SK-N-DZ (cell line): ENCODE results near the gene LRRC75A. TPM values are rescaled to one million over a fixed set of nuclear protein-coding genes. Genes with fewer than 3 reads are reported as not detected.
"Not testable (repeated sequence)": the region's sequence is repeated elsewhere in the genome, so short reads cannot be mapped to it uniquely, and the experiment has no call there.

Experiments
- DNase-seq: peaks from one replicate; pipeline ENCODE4 v3.0.0-alpha.2; 2015; ENCODE audit warnings: low spot score
- polyA plus RNA-seq, 2 experiments: library from polyadenylated mRNA; depleted of rRNA; stranded (reverse); fragments of >200 nt; gene quantifications; 2 replicates each; pipeline ENCODE4 v1.2.3, GENCODE V29; 2014

Gene LRRC75A
- 1.5 and 2.3 TPM in 2 replicates for polyA plus RNA-seq (2014; cell fraction: cytosol; rRNA removed)
- polyA plus RNA-seq (2014; cell fraction: nucleus; rRNA removed) = 1.9 and 3.0 TPM in 2 replicates

GRCh38 chr17:16491703-16492612 lies at the start of gene LRRC75A:
TSS of gene LRRC75A (minus strand) at chr17:16492193. CDS start at chr17:16491990, 203 bp downstream.
- DNase-seq = peak; percentile 64

GRCh38 chr17:16537130-16537458 lies 45.1 kb upstream of the LRRC75A start:
- no peak for DNase-seq

DNA sequence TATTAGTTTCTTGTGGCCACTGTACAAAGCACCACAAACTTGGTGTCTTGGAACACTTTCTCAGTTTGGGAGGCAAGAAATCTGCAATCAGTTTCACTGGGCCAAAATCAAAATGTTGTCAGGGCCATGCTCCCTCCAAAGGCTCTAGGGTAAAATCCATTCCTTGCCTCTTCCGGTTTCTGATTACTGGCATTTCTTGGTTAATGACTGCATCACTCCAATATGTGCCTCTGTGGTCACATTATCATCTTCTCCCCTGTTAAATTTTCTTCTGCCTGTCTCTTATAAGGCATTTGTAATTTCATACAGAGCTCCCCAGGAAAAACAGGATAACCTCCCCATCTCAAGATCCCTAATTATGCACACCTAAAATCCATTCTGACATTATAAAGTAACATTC lies 42.2 kb upstream of the LRRC75A start:
- DNase-seq = no peak

- no peak for DNase-seq
Observed at GRCh38 chr17:16529906-16530305, 37.9 kb upstream of the LRRC75A start.

GRCh38 chr17:16527298-16527697 lies 35.3 kb upstream of the LRRC75A start:
- no peak for DNase-seq

DNA sequence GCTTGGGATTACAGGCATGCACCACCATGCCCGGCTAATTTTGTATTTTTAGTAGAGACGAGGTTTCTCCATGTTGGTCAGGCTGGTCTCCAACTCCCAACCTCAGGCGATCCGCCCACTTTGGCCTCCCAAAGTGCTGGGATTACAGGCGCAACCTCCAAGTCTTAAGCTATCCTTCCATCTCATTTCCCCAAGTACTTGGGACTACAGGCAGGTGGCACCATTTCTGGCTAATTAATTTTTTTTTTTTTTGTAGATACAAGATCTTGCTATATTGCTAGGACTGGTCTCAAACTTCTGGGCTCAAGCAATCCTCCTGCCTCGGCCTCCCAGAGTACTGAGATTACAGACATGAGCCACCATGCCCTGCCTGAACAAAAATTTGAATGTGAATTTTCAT lies 33.6 kb upstream of the LRRC75A start:
- not testable (repeated sequence) for DNase-seq

- peak; percentile 82 for DNase-seq
Observed at GRCh38 chr17:16521070-16521727, 29.2 kb upstream of the LRRC75A start.

GRCh38 chr17:16519021-16519420 lies 27.0 kb upstream of the LRRC75A start:
- no peak for DNase-seq

DNA sequence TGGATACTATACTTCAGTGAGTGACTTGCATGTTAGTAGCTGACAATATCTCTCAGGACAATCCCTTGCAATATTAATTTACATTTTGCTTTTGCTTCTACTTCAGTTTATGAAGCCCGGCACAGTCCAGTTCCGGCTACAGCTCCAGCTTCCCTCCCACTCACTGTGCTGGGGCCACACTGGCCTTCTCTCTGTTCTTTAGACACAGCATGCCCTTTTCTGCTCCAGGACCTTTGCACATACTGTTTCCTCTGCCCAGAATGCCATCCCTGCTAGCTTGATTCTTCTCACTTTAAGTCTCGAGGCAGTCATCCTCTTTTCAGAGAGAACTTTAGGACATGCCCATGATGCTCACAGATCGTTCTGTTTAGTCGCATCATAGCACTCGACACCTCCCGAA lies 25.5 kb upstream of the LRRC75A start:
- DNase-seq = no peak

DNA sequence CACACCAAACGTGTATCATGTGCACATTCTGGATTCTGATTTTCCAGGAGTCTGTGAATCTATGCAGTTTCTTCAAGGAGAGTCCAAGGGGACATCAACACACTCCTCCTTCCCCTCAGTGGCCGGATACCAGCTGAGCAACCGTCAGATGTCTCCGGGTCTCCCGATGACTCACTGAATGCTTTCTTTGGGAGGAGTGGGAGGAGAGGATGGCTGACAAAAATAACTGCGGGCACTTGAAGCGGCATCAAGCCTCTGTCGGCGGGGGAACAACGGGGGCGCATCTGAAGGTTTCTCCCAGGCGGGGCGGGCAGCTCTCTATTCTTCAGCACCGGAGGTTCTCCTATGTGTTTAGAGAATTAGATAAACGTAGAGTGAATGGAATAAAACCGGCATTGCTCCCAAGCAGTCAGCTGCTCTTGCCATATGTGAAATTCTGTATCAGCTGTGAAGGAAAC lies 24.6 kb upstream of the LRRC75A start:
- no peak for DNase-seq

DNA sequence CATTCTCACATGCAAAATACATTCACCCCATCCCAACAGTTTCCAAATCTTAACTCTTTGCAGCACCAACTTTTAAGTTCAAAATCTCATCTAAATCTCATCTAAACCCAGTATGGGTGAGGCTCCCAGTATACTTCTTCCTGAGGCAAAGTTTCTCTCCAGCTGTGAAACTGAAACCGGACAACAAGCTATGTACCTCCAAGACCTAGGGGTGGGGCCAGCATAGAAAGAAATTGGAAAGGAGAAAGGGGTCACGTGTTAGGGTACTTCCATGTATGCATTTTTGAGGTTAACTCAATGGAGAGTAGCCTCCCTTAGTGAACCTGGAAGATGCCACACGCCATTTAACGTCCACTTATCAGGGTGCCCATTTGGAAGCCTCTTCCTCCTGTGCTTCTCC lies 23.9 kb upstream of the LRRC75A start:
- DNase-seq = no peak

DNA sequence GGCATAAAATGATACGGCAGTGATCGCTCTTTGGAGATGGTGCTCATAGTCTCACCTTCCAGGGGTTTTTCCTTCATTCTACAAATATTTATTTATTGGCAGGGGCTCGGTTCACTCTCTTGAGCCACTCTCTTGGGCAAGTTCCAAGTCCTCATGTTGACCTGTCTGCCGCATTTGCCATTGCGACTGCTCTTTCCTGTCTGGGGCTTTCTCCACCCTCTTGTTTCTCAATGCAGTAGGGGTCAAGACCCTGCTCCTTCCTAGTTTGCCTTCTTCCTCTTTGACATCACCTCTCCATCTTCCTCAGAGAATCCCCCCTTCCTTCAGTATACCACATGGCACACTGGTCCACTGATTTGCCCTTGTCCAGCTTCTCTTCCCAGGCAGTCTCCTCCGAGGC lies 21.9 kb upstream of the LRRC75A start:
- DNase-seq = no peak

DNA sequence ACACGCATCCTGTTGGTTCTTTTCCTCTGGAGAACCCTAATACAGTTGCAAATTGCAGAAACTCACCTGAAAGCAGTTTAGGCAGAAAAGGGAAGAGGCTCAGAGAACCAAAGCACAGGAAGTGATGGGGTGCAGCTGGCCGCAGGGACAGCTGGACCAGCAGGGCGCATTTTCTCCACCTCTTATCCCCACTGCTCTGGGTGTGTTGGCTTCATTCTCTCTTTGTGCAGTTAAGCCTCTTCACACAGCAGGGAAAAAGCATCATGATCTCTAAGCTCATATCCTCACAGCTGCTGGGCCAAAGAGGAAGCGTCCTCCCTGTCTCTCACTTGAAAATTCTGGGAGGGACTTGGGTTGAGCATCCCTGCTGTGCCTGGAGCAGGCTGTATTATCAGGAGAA lies 20.0 kb upstream of the LRRC75A start:
- DNase-seq = no peak

- DNase-seq = no peak
Observed at GRCh38 chr17:16511593-16511992, 19.6 kb upstream of the LRRC75A start.

DNA sequence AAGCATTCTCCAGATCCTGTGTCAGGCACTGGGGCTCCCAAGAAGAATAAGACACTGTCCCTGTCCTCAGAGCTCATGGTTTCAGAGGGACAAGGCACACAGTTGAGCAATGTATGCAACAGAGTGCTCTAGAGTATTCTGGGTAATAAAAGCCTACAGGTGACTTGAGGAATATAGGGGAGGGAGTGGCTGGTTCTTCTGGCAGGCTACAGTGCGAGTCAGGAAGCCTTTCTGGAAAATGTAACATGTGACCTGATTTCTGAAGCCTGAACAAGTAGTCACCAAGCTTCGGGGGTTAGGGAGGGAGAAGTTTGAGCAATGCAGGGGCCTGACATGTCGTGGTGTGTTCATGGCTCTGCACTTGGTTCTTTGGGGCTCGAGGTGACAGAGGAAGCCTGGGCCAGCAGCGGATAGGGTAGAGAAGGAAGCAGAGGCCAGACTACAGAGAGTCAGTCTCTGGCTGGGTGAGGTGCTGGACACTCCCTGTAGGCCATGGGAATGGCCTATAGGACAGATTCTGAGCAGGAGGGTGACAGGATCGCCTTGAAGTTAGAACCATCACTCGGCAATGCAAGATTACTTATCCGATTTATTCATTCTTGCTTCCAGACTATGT lies 16.0 kb upstream of the LRRC75A start:
- no peak for DNase-seq

DNA sequence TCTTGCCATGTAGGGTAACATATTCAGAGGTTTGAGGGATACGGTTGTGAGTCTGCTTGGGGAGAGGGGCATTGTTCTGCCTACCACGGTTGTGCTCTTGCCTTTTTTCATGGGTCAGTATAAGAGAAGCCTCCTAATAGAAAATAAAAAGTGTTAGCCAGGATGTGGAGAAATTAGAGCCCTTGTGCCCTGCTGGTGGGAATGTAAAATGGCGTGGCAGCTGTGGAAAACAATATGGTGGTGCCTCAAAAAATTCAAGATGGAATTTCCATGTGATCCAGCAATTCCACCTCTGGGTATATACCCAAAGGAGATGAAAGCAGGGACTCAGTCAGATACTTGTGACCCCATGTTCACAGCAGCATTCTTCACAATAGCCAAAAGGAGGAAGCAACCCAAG lies 14.2 kb upstream of the LRRC75A start:
- DNase-seq = no peak

DNA sequence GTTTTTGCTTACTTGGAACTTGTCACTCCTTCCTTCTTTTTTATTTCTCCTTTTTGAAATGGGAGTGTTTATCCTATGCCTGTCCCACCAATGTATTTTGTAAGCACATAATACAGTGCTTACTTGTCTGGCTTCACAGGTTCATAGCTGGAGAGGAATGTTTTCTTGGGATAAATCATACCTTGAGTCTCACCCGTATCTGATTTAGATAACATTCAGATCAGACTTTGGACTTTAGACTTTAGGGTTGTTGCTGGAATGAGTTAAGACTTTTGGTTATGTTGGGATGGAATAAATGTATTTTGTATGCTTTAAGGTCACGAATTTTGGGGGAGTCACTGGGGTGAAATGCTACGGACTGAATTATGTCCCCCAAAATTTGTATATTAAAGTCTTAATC lies 13.0 kb upstream of the LRRC75A start:
- no peak for DNase-seq

DNA sequence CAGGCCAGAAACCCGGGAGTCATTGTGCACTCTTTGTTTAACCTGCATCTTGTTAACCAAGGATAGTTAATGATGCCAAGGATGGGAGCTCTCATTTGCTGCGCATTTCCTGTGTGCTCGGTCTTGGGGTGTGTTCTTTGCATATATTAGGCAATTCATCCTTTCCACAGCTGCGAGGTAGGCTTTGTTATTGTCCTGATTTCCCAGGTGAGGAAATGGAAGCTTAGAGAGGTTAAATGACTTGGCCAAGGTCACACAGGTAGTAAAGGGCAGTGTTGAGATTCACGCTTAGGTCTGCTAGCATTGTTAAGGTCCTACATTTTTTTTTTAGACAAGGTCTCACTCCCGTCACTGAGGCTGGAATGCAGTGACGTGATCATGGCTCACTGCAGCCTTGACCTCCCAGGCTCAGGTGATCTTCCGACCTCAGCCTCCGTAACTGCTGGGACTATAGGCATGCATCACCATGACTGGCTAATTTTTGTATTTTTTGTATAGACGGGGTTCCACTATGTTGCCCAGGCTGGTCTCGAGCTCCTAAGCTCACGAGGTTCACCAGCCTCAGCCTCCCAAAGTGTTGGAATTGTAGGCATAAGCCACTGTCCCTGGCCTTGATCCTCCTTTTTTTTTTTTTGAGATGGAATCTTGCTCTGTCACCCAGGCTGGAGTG lies 5.0 kb upstream of the LRRC75A start:
- no peak for DNase-seq

DNA sequence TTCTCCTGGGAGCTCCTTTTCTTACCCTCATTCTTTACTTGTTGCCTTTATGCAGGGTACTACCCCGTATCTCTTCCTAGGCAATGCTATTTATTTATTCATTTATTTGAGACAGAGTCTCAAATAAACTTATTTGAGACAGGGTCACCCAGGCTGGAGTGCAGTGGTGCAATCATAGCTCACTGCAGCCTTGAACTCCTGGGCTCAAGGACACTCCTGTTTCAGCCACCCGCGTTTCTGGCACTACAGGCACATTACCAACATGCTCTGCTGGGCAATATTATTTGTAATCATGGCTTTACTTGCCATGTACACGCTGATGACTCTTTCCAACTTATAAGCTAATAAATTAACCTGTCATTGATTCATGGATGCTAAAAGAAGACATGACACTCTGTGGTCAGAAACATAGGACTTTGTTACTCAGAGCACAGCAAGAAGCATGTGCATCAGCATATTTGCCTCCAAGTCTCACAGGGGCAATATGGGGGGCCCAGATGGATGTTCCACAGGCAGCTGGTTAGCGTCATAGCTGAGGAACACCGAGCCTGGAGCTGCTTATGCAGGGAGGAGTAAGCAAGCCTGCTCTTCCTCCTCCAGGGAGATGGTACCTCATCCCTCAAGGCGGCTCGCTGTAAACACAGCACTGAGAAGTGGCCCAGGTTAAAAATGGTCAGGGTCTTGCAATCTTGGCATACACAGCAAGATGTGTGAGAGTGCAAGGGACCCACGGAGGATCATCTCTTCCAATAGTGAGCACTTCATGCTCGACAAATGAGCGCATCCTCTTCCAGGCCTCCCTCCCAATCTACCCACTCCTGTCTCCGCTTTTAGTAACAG lies 4.2 kb upstream of the LRRC75A start:
- DNase-seq = no peak

DNA sequence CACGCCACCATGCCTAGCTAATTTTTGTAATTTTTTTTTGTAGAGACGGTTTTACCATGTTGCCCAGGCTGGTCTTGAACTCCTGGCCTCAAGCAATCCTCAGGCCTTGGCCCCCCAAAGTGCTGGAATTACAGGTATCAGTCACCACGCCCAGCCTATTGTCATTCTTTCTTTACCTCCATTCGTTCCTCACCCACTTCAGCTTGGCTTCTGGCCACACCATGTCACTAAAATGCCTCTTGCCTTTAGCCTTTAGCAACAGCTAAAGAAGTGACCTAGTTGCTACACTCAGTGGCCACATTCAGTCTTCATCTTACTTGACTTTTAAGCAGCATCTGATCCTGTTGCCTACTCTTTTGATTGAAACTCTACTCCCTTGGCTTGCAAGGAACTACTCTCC lies 3.6 kb upstream of the LRRC75A start:
- no peak for DNase-seq

GRCh38 chr17:16494059-16494458 lies 2.1 kb upstream of the LRRC75A start:
- DNase-seq = no peak
